Measurements from ENCODE around the gene HAGHL. TPM values are rescaled to one million over a fixed set of nuclear protein-coding genes. Genes with fewer than 3 reads are reported as not detected.

HAGHL gene
- total and polyA plus RNA-seq, 2 of the 8 experiments (the other 6 are each of a cell fraction or from before 2014, with no cell fraction given), result 26.6 to 26.9 TPM

- Histone ChIP-seq H3K4me1 (replicated peaks in 1 of 4; ENCODE audit: control insufficient read depth in 3 of 4, insufficient read depth in 4 of 4, low read length in 3 of 4) (peaks cover 0 to 9% (median 5%) of the 10 kb centered on the region in 4 experiments; a peak in 4 of 7 replicates), H4K91ac (replicated peaks; ENCODE audit: insufficient read length, low read length) (no peak overlapping the region), H3K79me2 (ENCODE audit: control insufficient read depth in 1 of 2, insufficient read depth in 2 of 2, low read length in 2 of 2) (no peaks in the 10 kb centered on the region), H3K9me3 (ENCODE audit: insufficient read depth in 2 of 2, low read depth in 1 of 2, low read length in 1 of 2) (no peaks in the 10 kb centered on the region), H2AFZ (ENCODE audit: low read length) (no peak overlapping the region), H3K27me3 (replicated peaks in 1 of 4; ENCODE audit: control insufficient read depth in 3 of 4, extremely low read depth in 1 of 4, insufficient read depth in 3 of 4, low read length in 3 of 4) (peaks cover 38 to 70% (median 56%) of the 10 kb centered on the region in 4 experiments), H3K4me2 (ENCODE audit: insufficient read depth in 1 of 2, low read depth in 2 of 2, low read length in 2 of 2) (no peak overlapping the region), H3K27ac (ENCODE audit: low read depth, low read length) (no peak overlapping the region), H3K23me2 (ENCODE audit: low read depth, low read length) (peaks cover 12% of the 10 kb centered on the region; the same call in 1 of the 2 replicates), H3K36me3 (ENCODE audit: control insufficient read depth in 2 of 4, insufficient read depth in 4 of 4, low read length in 3 of 4) (no peaks in the 10 kb centered on the region), H2AK5ac (ENCODE audit: low read depth, low read length) (no peak overlapping the region), H4K8ac (ENCODE audit: extremely low read depth, insufficient read depth, low read length) (no peak overlapping the region), H3K79me1 (ENCODE audit: low read depth, low read length) (no peaks in the 10 kb centered on the region), H2BK15ac (ENCODE audit: low read length) (0 out of 2 replicates have a peak overlapping the region, but pooled peaks have one; percentile 81), H3K9ac (replicated peaks in 1 of 4; ENCODE audit: extremely low read depth in 1 of 4, low read depth in 3 of 4, low read length in 3 of 4) (no peak overlapping the region), H2BK20ac (ENCODE audit: low read length) (no peak overlapping the region), H3K4me3 (ENCODE audit: extremely low read depth in 1 of 4, insufficient read depth in 2 of 4, low read depth in 3 of 4, low read length in 4 of 4) (no peak overlapping the region), H3K14ac (ENCODE audit: insufficient read length) (no peak overlapping the region), H4K5ac (ENCODE audit: insufficient read length, low read depth, low read length) (no peak overlapping the region), H3K4ac (replicated peaks; ENCODE audit: insufficient read length, low read depth, low read length) (no peak overlapping the region), H2BK120ac (replicated peaks; ENCODE audit: low read depth, low read length) (no peak overlapping the region), H3K56ac (replicated peaks; ENCODE audit: insufficient read length, low read depth, low read length) (no peak overlapping the region), H3K18ac (ENCODE audit: extremely low read depth, low read length) (no peak overlapping the region), H2BK5ac (ENCODE audit: low read depth, low read length) (no peak overlapping the region), H2BK12ac (ENCODE audit: low read depth, low read length) (no peak overlapping the region), H4K20me1 (replicated peaks in 1 of 2; ENCODE audit: control insufficient read depth in 1 of 2, insufficient read depth in 2 of 2, low read length in 2 of 2) (peaks cover 3 to 18% of the 10 kb centered on the region in 2 experiments), H3K23ac (ENCODE audit: insufficient read length) (no peak overlapping the region)
- TF ChIP-seq SIRT6 (IDR thresholded peaks at IDR 0.05; ENCODE audit: low read length) (no peak), TAF7 (optimal IDR thresholded peaks at IDR 0.05; ENCODE audit: borderline replicate concordance, low read depth, low read length) (no peak), ATF3 (IDR thresholded peaks at IDR 0.05; ENCODE audit: insufficient read depth, low read depth, low read length) (no peak), CEBPB (IDR thresholded peaks at IDR 0.05; ENCODE audit: low read depth, low read length) (no peak), SIX5 (IDR thresholded peaks at IDR 0.05; ENCODE audit: low read depth, low read length) (no peak), KDM5A (IDR thresholded peaks at IDR 0.05; ENCODE audit: low read length) (no peak), CREB1 (IDR thresholded peaks at IDR 0.05) (no peak), NRF1 (IDR thresholded peaks at IDR 0.05; ENCODE audit: low read depth, low read length) (no peak)
- CTCF ChIA-PET (ENCODE audit: partially characterized antibody), result interaction anchor here (0.7 to 33.4 kb wide), 9 partner anchors 8 to 367 kb away, joined by 3 to 977 read pairs (median 5); partner anchors contain the start of genes ANTKMT, CCDC78, CHTF18 and CIAO3
- 74% methylated on average over 3 of the region's 3 CpGs; no CpG with 5 or more reads in 1 of the 2 experiments for WGBS, 2 experiments (ENCODE audit: extremely low coverage in 1 of 2, insufficient coverage in 1 of 2, insufficient read length in 1 of 2, insufficient replicate concordance in 2 of 2, low coverage in 1 of 2, low lambda C conversion rate in 2 of 2, missing lambda C conversion rate in 1 of 2)
- FAIRE-seq, result no peak
- DNase-seq (ENCODE audit: low read depth in 1 of 2, low spot score in 2 of 2), result no peak
- POLR2A ChIA-PET (ENCODE audit: partially characterized antibody), result interaction anchor here (1.0 to 20.9 kb wide), 5 partner anchors 11 to 54 kb away, joined by 3 to 353 read pairs (median 3); partner anchors contain the start of genes ANTKMT, CCDC78 and HAGHL
Measured at GRCh38 chr16:708019-708418, 18.9 kb upstream of the HAGHL start.

All from H1 (cell line).